Naive thymus-derived CD4-positive, alpha-beta T cell (primary cell): ENCODE measurements around the gene PCDHGA5. TPM values are rescaled to one million over a fixed set of nuclear protein-coding genes. Genes with fewer than 3 reads are reported as not detected.
"Not testable (repeated sequence)": the region's sequence is repeated elsewhere in the genome, so short reads cannot be mapped to it uniquely, and the experiment has no call there.

Source experiments
- ATAC-seq: fragments of 150-1000 bp; cut with Tn5 transposase; 2 replicates; pipeline ENCODE4 v1.10.0; 2021; ENCODE audit warnings: mild to moderate bottlenecking, moderate library complexity
- CTCF ChIA-PET: fragments of 350-600 bp; sonication (Branson Sonifier 250); formaldehyde crosslinking; loops from one replicate; lab custom pipeline; 2021; ENCODE audit warnings: antibody characterized with exemption; lab: Charles Lee
- POLR2A ChIA-PET: fragments of 350-600 bp; sonication (Branson Sonifier 250); formaldehyde crosslinking; loops from one replicate; lab custom pipeline; 2021; ENCODE audit warnings: antibody characterized with exemption, inconsistent platforms; lab: Charles Lee
- DNase-seq, 9 donors: peaks; one replicate each; pipeline versions ENCODE4 v3.0.0 to v3.0.0-alpha.2; 2020 to 2022; ENCODE audit warnings: mixed read lengths in 1 of 9
- H3K27ac ChIP-seq: one replicate; pipeline ENCODE4 v1.7.0; 2013; ENCODE audit warnings: mild to moderate bottlenecking, low read depth, low read length, moderate library complexity
- H3K27me3 ChIP-seq, 2 donors: one replicate each; pipeline ENCODE4 v1.7.0; 2013; ENCODE audit warnings: low read length in 2 of 2, mild to moderate bottlenecking in 2 of 2, moderate library complexity in 2 of 2; ENCODE audit not compliant: control insufficient read depth in 2 of 2, insufficient read depth in 2 of 2
- H3K36me3 ChIP-seq, 3 experiments: 1 replicate in 2 of 3; 2 replicates in 1 of 3; pipeline ENCODE4 v1.7.0; 2013; ENCODE audit warnings: low read length in 3 of 3, mild to moderate bottlenecking in 3 of 3, moderate library complexity in 1 of 3; ENCODE audit not compliant: insufficient read depth in 3 of 3, control insufficient read depth in 2 of 3
- H3K4me1 ChIP-seq, 2 donors: one replicate each; pipeline ENCODE4 v1.7.0; 2013; ENCODE audit warnings: low read length in 2 of 2, mild to moderate bottlenecking in 2 of 2, moderate library complexity in 1 of 2; ENCODE audit not compliant: control insufficient read depth in 2 of 2, insufficient read depth in 2 of 2
- H3K4me3 ChIP-seq: 2 replicates; pipeline ENCODE4 v1.7.0; 2013; ENCODE audit warnings: mild to moderate bottlenecking, low read length
- H3K9me3 ChIP-seq, 3 experiments: 1 replicate in 2 of 3; 2 replicates in 1 of 3; pipeline ENCODE4 v1.7.0; 2013; ENCODE audit warnings: low read length in 3 of 3; ENCODE audit not compliant: control insufficient read depth in 2 of 3
- H3K27ac Mint-ChIP-seq, 9 donors: one replicate each; pipeline ENCODE4 v1.8.0; 2020 to 2022; ENCODE audit warnings: mixed read lengths in 9 of 9, mild to moderate bottlenecking in 8 of 9, moderate library complexity in 5 of 9, inconsistent platforms in 2 of 9
- H3K27me3 Mint-ChIP-seq, 5 donors: one replicate each; pipeline ENCODE4 v1.8.0; 2021 to 2022; ENCODE audit warnings: mixed read lengths in 5 of 5, mild to moderate bottlenecking in 1 of 5
- H3K36me3 Mint-ChIP-seq, 5 donors: one replicate each; pipeline ENCODE4 v1.8.0; 2020 to 2022; ENCODE audit warnings: mixed read lengths in 5 of 5, mild to moderate bottlenecking in 3 of 5, inconsistent platforms in 1 of 5
- H3K4me1 Mint-ChIP-seq, 7 donors: one replicate each; pipeline ENCODE4 v1.8.0; 2020 to 2022; ENCODE audit warnings: mixed read lengths in 7 of 7, mild to moderate bottlenecking in 3 of 7, inconsistent platforms in 1 of 7
- H3K4me3 Mint-ChIP-seq, 10 donors: one replicate each; pipeline ENCODE4 v1.8.0; 2020 to 2022; ENCODE audit warnings: mild to moderate bottlenecking in 10 of 10, mixed read lengths in 10 of 10, moderate library complexity in 6 of 10, inconsistent platforms in 2 of 10
- H3K9me3 Mint-ChIP-seq, 11 donors: one replicate each; pipeline ENCODE4 v1.8.0; 2020 to 2022; ENCODE audit warnings: mixed read lengths in 11 of 11, mild to moderate bottlenecking in 4 of 11, inconsistent platforms in 1 of 11, moderate library complexity in 1 of 11
- intact Hi-C, 2 donors: fragments of 100-400 bp; cut with micrococcal nuclease; formaldehyde crosslinking; loops; one replicate each; pipeline ENCODE4 v1.15.1; 2023
- polyA plus RNA-seq, 2 donors: library from polyadenylated mRNA; unstranded; fragments of 300-500 nt; fragmentation: Illumina TruSeq; gene quantifications; one replicate each; pipeline ENCODE4 v1.2.3, GENCODE V29; 2021
- total RNA-seq, 6 experiments: library from RNA in 5 of 6; stranded (reverse) in 5 of 6; gene quantifications; 1 replicate in 5 of 6; 2 replicates in 1 of 6; pipeline ENCODE4 v1.2.3 and lab custom pipeline; 2021 to 2026

The PCDHGA5 gene
- total and polyA plus RNA-seq, 7 experiments from 2014 or later, result 0.11 to 0.34 (median 0.24) TPM; not detected in 2

GRCh38 chr5:141322261-141322660 lies 41.7 kb upstream of the PCDHGA5 start:
- peaks cover 7% of the 10 kb centered on the region in 2 donors for H3K4me1 ChIP-seq
- ChIA-PET POLR2A (interaction anchor here (1.2 kb wide), 1 partner anchor 242 kb away, joined by 4 read pairs; no protein-coding TSS in a partner anchor), CTCF (interaction anchor here (0.6 to 1.4 kb wide), 3 partner anchors 205 to 336 kb away, joined by 3 to 7 read pairs (median 4); no protein-coding TSS in a partner anchor)
- peaks cover 19 to 37% (median 20%) of the 10 kb centered on the region in 3 experiments for H3K9me3 ChIP-seq
- Mint-ChIP-seq H3K27me3 (peaks cover 0 to 13% (median 6%) of the 10 kb centered on the region in 5 donors), H3K27ac (no peak overlapping the region), H3K4me3 (peak overlapping the region in 6 of 10 donors; percentile 14 to 100 (median 37)), H3K9me3 (peaks cover 11 to 82% (median 43%) of the 10 kb centered on the region in 11 donors), H3K36me3 (peaks cover 32 to 43% (median 36%) of the 10 kb centered on the region in 5 donors), H3K4me1 (peaks cover 18 to 48% (median 31%) of the 10 kb centered on the region in 7 donors)
- no peak overlapping the region for H3K27ac ChIP-seq
- H3K4me3 ChIP-seq, result no peak overlapping the region
- no peak for ATAC-seq
- DNase-seq, result no peak
- intact Hi-C loops, result loop anchor here (5.0 to 10.0 kb wide), 6 partner anchors 90 to 1217 kb away; partner anchors contain the start of genes DIAPH1 (in 1 of the 2), PCDHGA10 (in 1 of the 2) and PFDN1 (in 1 of the 2)
- H3K27me3 ChIP-seq, result no peaks in the 10 kb centered on the region
- H3K36me3 ChIP-seq, result peaks cover 0 to 21% (median 10%) of the 10 kb centered on the region in 3 experiments

DNA sequence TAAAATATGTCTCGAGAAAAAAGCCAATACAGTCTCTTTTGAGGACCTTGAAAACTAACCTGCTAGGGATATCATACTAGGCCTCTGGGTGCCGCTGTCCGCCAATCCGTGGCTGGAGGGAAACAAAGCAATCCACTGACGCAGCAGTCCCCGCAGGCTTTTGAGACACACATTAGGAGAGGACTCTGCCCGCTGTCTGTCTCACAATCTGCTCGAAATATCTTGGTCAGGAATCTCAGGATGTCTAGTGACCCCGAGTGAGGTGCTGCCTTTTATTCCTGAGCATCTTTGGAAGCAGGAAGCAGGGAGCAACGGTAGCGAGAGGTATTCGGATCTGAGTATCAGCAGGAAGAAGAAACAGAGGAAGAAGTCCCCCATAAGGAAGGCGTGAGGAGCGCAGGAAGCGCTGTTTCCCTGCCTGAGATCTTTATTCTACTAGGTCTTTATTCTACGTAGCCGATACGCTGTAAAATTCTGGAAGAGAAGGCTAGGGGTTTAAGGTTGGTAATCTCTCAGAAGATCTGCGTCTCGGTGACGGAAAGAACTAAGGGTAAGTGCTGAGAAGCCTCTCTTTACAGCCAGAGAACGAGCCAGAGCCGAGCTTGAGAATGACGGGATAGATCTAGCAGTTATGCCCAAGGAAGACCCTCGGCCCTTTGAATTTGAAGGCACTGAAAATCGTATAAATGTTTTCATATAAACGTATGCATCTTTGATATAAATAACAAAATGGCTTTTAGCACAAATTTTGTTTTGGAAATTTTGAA lies 37.7 kb upstream of the PCDHGA5 start:
- peak overlapping the region; percentile 73 for H3K4me3 ChIP-seq
- Mint-ChIP-seq H3K36me3 (peaks cover 3 to 10% (median 6%) of the 10 kb centered on the region in 5 donors), H3K27me3 (peaks cover 8 to 48% (median 41%) of the 10 kb centered on the region in 5 donors), H3K4me3 (peak overlapping the region; percentile 78 to 98 (median 90)), H3K9me3 (peaks cover 4 to 82% (median 22%) of the 10 kb centered on the region in 11 donors), H3K27ac (peak overlapping the region; percentile 17 to 95 (median 80)), H3K4me1 (peaks cover 0 to 15% (median 7%) of the 10 kb centered on the region in 7 donors)
- ATAC-seq (peak; percentile 95), DNase-seq (peak; percentile 39 to 75 (median 57))
- intact Hi-C loops, result loop anchor here (1.0 to 10.0 kb wide), 5 partner anchors 186 to 1221 kb away; no protein-coding TSS in a partner anchor
- ChIA-PET POLR2A (interaction anchor here (0.6 kb wide), 1 partner anchor 309 kb away, joined by 3 read pairs; no protein-coding TSS in a partner anchor), CTCF (interaction anchor here (0.6 to 1.6 kb wide), 4 partner anchors 176 to 240 kb away, joined by 3 to 6 read pairs (median 4); no protein-coding TSS in a partner anchor)
- H3K9me3 ChIP-seq, result peaks cover 0 to 32% (median 5%) of the 10 kb centered on the region in 3 experiments
- H3K4me1 ChIP-seq, result no peaks in the 10 kb centered on the region
- peaks cover 0 to 5% of the 10 kb centered on the region in 2 donors for H3K27me3 ChIP-seq
- no peaks in the 10 kb centered on the region for H3K36me3 ChIP-seq
- H3K27ac ChIP-seq, result peak overlapping the region; percentile 53

DNA sequence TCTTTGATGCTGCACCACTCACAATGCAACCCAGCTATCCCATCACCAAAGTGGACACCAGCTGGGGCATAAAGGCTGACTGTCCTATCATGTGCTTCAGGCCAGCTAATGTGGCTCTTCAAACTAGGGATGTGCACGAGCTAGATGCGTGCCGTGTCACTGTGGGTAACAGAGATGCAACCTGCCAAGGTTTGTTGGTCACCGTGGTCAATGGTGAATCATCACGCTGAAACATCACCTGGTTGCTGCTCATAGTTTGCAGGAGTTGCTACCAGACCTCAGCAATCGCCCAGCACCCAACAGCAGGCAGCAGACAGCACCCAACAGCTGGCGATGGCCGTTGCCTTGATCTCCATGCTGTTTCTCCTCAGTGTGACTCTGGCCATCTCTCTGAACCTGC lies 35.7 kb upstream of the PCDHGA5 start:
- peaks cover 0 to 5% of the 10 kb centered on the region in 2 donors for H3K27me3 ChIP-seq
- no peaks in the 10 kb centered on the region for H3K4me1 ChIP-seq
- Mint-ChIP-seq H3K27me3 (peaks cover 22 to 62% (median 55%) of the 10 kb centered on the region in 5 donors), H3K9me3 (peaks cover 5 to 83% (median 29%) of the 10 kb centered on the region in 11 donors), H3K4me1 (peaks cover 0 to 11% (median 7%) of the 10 kb centered on the region in 7 donors), H3K27ac (no peak overlapping the region), H3K4me3 (no peak overlapping the region), H3K36me3 (peaks cover 5 to 10% (median 8%) of the 10 kb centered on the region in 5 donors)
- ChIA-PET CTCF (interaction anchor here (1.7 to 2.3 kb wide), 2 partner anchors 8 to 236 kb away, joined by 5 to 9 read pairs; partner anchors contain the start of gene TAF7), POLR2A (interaction anchor here (1.6 kb wide), 1 partner anchor 8 kb away, joined by 5 read pairs; the partner anchor contains the start of gene TAF7)
- no peak overlapping the region for H3K4me3 ChIP-seq
- intact Hi-C loops, result loop anchor here in 1 of 2 donors (10.0 kb wide), 1 partner anchor 1223 kb away; no protein-coding TSS in a partner anchor
- H3K9me3 ChIP-seq, result peaks cover 0 to 44% (median 5%) of the 10 kb centered on the region in 3 experiments
- ATAC-seq (no peak), DNase-seq (no peak)
- no peaks in the 10 kb centered on the region for H3K36me3 ChIP-seq
- no peak overlapping the region for H3K27ac ChIP-seq

- H3K9me3 ChIP-seq, result peaks cover 0 to 49% (median 5%) of the 10 kb centered on the region in 3 experiments
- DNase-seq, result peak in 1 of 9 donors; percentile 23
- no peak within 1 kb of the TSS for H3K4me3 ChIP-seq
- Mint-ChIP-seq H3K27ac (no peak within 1 kb of the TSS), H3K27me3 (peaks cover 42 to 85% (median 78%) of the 10 kb centered on the region in 5 donors), H3K9me3 (peaks cover 11 to 93% (median 42%) of the 10 kb centered on the region in 11 donors), H3K4me3 (peak within 1 kb of the TSS in 9 of 10 donors; percentile 19 to 56 (median 35)), H3K4me1 (peaks cover 0 to 11% (median 7%) of the 10 kb centered on the region in 7 donors), H3K36me3 (peaks cover 3 to 23% (median 12%) of the 10 kb centered on the region in 5 donors)
- ATAC-seq, result peak; percentile 56
- intact Hi-C loops, result no loop called here
- H3K36me3 ChIP-seq, result no peaks in the 10 kb centered on the region
- no peak within 1 kb of the TSS for H3K27ac ChIP-seq
- POLR2A ChIA-PET, result interaction anchor here (1.0 kb wide), 1 partner anchor 11 kb away, joined by 3 read pairs; no protein-coding TSS in a partner anchor
- CTCF ChIA-PET, result interaction anchor here (0.6 to 1.6 kb wide), 5 partner anchors 9 to 456 kb away, joined by 3 to 6 read pairs (median 3); no protein-coding TSS in a partner anchor
- peaks cover 0 to 11% of the 10 kb centered on the region in 2 donors for H3K27me3 ChIP-seq
- H3K4me1 ChIP-seq, result no peaks in the 10 kb centered on the region
Observed at GRCh38 chr5:141330299-141331080, 33.5 kb upstream of the PCDHGA5 start, which contains the start of gene PCDHGA1. PCDHGA1 (plus strand) TSS chr5:141330514.

- intact Hi-C loops, H3K27ac Mint-ChIP-seq, ATAC-seq, H3K4me1 ChIP-seq, H3K4me3 ChIP-seq, DNase-seq, H3K36me3 ChIP-seq, H3K27ac ChIP-seq, POLR2A ChIA-PET, H3K4me1 Mint-ChIP-seq, H3K4me3 Mint-ChIP-seq: not testable (repeated sequence)
- CTCF ChIA-PET, result interaction anchor here (1.0 kb wide), 1 partner anchor 226 kb away, joined by 3 read pairs; no protein-coding TSS in a partner anchor
- H3K9me3 ChIP-seq, result peaks cover 0 to 47% (median 10%) of the 10 kb centered on the region in 3 experiments
- peaks cover 3 to 39% (median 12%) of the 10 kb centered on the region in 5 donors for H3K36me3 Mint-ChIP-seq
- peaks cover 60 to 92% (median 82%) of the 10 kb centered on the region in 5 donors for H3K27me3 Mint-ChIP-seq
- peaks cover 0 to 11% of the 10 kb centered on the region in 2 donors for H3K27me3 ChIP-seq
- peaks cover 11 to 96% (median 56%) of the 10 kb centered on the region in 11 donors for H3K9me3 Mint-ChIP-seq
Observed at GRCh38 chr5:141332571-141332970, 31.4 kb upstream of the PCDHGA5 start.
